Neuron (in vitro differentiated cells): ENCODE measurements around the gene BCKDHA.

Experiments used
- H2AFZ ChIP-seq: one replicate; pipeline ENCODE4 v1.6.1; 2013; ENCODE audit warnings: low read depth, mild to moderate bottlenecking, inconsistent platforms, low read length, moderate library complexity
- H3K27me3 ChIP-seq: one replicate; pipeline ENCODE4 v1.6.1; 2013; ENCODE audit warnings: low read length; ENCODE audit not compliant: insufficient read depth
- H3K36me3 ChIP-seq: one replicate; pipeline ENCODE4 v1.6.1; 2013; ENCODE audit warnings: low read length; ENCODE audit not compliant: insufficient read depth
- H3K4me1 ChIP-seq: one replicate; pipeline ENCODE4 v1.6.1; 2013; ENCODE audit warnings: low read length; ENCODE audit not compliant: insufficient read depth
- H3K4me3 ChIP-seq: 2 replicates; pipeline ENCODE4 v1.5.1; 2013; ENCODE audit warnings: mild to moderate bottlenecking, low read length, moderate library complexity
- H3K9me3 ChIP-seq: one replicate; pipeline ENCODE4 v1.6.1; 2013; ENCODE audit warnings: low read length

The BCKDHA gene

DNA sequence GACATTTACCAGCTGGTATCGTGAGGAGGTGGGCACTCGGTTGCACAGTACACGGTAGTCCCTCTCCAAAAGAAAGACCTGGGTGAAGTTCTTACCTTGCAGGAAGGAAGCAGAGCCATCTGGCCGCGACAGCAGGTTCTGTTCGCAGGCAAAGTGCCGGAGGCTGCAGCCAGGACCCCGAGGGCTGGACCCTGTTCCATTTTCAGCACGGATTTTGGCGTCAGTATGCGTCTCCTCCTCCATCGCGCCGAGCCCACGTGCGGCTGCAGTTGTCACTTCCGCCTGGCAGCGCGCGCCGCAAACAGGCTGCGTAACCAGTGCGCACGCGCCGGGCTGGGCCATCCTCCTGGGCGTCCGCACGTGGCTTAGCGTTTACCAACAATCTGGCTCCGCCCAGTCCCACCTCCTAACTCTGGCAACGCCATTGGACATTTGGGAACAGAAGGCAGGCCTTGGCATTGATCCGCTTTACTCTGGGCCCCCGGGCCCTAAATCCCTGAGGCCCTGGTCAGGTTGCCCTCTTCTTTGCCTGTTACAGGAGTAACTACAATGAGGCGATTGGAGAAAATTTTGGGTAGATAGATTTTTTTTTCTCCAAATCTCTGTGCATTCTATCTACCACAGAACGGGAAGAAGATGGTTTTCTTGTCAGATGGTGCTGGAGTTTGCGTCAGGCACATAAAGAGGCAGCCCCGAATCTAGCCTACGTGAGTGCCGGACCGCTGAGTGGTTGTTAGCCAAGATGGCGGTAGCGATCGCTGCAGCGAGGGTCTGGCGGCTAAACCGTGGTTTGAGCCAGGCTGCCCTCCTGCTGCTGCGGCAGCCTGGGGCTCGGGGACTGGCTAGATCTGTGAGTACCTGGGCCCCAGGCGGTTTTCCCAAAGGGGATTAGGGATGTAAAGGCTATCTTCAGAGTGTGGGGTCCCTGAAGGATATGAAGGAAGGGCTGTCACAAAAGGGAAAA, at the start of gene BCKDHA, which contains the start of gene EXOSC5:
Gene BCKDHA (plus strand): TSS at position 733 of the 964 bp plus-strand sequence. CDS start 10 bp downstream, at position 743.
Gene EXOSC5 (minus strand): TSS at position 274 of the 964 bp plus-strand sequence. CDS start 31 bp downstream, at position 243.
- H3K27me3 ChIP-seq, result no peaks in the 10 kb centered on the region
- peak within 1 kb of the TSS; percentile 73 for H2AFZ ChIP-seq
- H3K4me3 ChIP-seq, result peak within 1 kb of the TSS; percentile 93
- H3K4me1 ChIP-seq, result peaks cover 17% of the 10 kb centered on the region
- H3K36me3 ChIP-seq, result no peaks in the 10 kb centered on the region
- H3K9me3 ChIP-seq, result no peaks in the 10 kb centered on the region

DNA sequence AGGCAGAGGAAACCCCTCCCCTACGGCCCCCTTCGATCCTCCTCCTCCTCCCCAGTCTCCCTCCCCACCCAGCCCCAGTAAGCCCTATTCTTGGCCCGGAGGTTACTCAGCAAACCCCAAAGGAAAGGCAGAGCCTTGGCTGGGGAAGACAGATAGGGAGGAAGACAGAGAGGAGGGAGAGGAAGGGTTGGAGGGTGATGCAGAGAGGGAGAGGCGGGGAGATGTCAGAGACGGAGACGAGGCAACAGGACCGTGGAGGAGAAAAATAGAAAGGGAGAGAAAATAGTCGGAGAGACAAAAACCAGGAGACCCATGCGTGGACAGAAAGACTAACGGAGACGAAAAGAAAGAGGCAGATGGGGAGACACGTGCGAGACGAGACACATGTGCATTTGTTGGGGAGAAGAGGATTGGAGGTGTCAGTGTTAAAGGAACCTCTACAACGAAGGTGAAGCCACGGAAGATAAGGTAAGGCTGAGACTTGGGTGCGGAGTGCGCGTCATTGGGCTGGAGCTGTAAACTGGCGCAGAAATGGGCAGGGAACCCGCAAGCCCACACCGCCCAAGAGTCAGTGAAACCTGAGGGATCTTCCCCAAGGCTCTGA, 46.8 kb upstream of the BCKDHA start:
- Histone ChIP-seq H2AFZ (peak overlapping the region; percentile 73), H3K36me3 (peaks cover 4% of the 10 kb centered on the region), H3K4me3 (peak overlapping the region; percentile 53), H3K4me1 (peaks cover 24% of the 10 kb centered on the region), H3K9me3 (no peaks in the 10 kb centered on the region), H3K27me3 (peaks cover 20% of the 10 kb centered on the region)

DNA sequence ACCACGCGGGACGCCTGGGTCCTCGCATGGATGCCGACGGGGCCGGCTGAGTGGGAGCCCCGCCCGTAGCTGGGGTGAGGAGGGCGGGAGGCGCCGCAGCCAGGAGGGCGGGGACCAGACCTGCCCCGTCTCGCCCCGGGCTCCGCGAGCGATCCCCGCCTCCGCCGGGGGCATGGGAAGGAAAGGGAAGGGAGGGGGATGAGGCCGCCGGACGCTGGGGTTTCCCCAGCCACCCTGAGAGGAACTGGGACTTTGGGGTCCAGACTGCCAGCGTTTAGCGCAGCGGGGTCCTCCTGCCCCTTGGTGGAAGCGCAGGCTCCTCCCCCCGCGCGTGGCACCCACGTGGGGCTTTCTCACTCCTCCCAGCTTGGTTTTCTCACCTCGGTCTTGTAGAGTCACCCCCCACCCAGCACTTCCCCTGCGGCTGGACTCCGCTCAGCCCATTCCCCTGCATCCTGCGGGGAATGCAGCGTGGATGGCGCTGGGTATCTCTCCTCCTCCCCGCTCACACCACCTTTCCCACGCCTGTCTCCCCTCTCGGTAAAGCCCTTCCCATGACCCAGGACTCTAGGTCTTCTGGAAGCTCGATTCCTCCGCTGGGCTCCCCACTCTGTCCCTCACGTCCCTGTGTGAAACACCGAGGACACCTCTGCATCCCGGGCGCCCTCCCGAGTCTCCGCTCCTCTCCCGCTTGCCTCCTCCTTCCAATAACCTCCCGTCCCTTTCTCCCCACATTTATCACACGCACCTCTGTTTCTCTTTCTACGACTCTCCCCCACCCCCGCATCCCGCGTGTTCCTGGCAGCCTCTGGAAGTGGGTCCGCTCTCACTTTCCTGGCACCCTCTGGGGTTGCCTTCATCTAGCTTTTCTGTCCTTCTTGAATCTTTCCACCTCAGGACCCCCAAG, 46.0 kb upstream of the BCKDHA start:
- Histone ChIP-seq H3K36me3 (peaks cover 4% of the 10 kb centered on the region), H3K27me3 (peaks cover 20% of the 10 kb centered on the region), H2AFZ (peak overlapping the region; percentile 73), H3K9me3 (no peaks in the 10 kb centered on the region), H3K4me1 (peaks cover 24% of the 10 kb centered on the region), H3K4me3 (peak overlapping the region; percentile 53)

DNA sequence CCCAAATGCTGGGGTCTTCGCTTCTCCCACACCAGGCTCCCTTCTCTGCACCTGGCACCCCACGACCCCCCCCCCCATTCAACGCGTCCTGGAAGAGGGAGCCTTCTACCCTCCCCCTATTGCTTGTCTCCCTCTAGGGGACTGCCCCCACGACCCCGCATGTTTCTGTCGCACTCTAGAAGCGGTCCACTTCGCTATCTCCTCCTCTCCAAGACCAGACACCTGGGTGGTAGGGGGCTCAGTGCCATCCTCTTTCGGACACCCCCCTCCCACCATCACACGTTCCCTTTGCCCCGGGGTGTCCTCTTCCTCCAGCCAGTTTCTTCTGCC, 45.4 kb upstream of the BCKDHA start:
- no peaks in the 10 kb centered on the region for H3K9me3 ChIP-seq
- H3K4me3 ChIP-seq, result peak overlapping the region; percentile 53
- H3K27me3 ChIP-seq, result peaks cover 20% of the 10 kb centered on the region
- H3K36me3 ChIP-seq, result peaks cover 4% of the 10 kb centered on the region
- H3K4me1 ChIP-seq, result peaks cover 24% of the 10 kb centered on the region
- no peak overlapping the region for H2AFZ ChIP-seq

DNA sequence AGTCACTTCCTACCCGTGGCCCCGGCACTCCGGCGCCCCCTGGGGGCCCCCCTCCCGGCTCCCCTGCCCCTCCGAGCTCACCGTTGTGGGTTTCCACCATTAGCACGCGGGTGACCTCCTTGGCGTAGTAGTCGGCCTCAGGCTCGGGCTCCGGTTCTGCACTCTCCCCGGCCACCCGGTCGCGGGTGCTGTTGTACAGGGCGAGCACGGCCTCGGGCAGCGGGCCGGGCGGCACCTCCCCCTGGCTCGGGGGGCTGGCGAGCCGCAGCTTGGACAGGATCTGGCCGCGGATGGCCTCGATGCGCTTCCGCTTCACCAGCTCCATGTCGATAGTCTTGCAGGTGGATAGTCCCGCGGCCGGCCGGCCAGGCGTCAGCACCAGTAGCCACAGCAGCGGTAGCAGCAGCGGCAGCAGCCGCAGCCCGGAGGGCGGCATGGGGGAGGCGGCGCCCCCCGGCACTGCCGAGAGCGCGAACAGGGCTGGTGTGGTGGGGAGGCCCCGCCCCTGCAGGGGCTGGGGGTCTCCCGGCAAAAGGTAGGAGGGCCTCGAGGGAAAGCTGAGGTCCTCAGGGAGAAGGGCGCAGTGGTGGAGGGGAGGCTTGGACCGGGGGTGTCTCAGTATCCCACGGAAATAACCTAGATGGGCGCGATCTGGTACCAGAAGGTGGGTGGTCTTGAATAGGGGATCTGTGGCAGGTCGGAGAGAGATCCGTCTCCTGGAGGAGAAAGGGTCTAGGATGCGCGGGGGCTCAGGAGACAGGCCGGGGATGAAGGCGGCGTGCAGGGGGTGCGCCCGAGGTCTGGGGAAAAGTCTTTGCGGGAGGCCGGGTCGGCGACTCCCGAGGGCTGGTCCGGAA, 44.8 kb upstream of the BCKDHA start:
- Histone ChIP-seq H3K27me3 (peaks cover 20% of the 10 kb centered on the region), H2AFZ (peak overlapping the region; percentile 56), H3K4me3 (peak overlapping the region; percentile 53), H3K36me3 (peaks cover 4% of the 10 kb centered on the region), H3K9me3 (no peaks in the 10 kb centered on the region), H3K4me1 (peaks cover 24% of the 10 kb centered on the region)

DNA sequence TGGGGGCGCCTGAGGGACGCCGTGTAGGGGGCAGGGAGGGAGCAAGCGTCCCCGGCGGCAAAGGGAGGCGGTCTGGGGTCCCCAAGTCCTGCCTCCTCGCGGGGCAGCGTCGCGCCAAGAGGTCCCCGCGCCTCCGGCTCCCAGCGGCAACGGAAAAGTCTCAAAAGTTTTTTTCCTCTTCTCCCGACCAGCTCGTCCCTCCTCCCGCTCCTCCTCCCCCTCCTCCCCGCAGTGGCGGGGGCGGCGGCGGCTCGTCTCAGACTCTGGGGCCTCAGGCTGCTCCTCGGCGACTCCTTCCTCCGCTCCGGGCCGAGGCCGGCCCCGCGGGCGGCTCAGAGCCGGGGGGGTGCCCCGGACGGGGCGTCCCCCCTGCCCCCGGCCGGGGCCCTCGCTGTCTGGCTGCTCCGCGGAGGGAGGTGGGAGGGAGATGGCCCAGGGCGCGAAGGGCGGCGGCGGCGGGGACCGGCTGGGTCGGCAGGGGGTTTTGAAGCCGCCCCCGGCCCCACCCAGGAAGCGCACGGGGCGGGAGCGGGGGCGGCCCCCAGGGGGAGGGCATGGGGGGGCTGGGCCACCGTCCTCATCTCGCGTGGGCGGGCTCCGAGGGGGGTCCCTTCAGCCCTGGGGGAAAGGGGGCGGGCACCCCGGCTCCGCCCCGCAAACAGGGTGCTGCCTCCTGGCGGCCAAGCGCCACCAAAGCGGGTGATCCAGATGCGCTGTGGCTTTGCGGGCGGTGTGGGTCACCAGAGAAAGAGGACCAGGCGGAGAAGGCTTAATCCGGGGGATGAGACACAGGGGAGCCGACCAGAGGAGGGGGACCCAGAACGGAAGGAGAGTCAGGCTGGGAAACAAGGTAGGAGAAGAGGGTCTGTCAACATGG, 43.9 kb upstream of the BCKDHA start, which contains the start of gene TGFB1:
Gene TGFB1 (minus strand): TSS at position 457 of the 877 bp plus-strand sequence. CDS start 878 bp downstream, outside the sequence.
- peaks cover 4% of the 10 kb centered on the region for H3K36me3 ChIP-seq
- peaks cover 24% of the 10 kb centered on the region for H3K4me1 ChIP-seq
- no peaks in the 10 kb centered on the region for H3K9me3 ChIP-seq
- H3K4me3 ChIP-seq, result peak within 1 kb of the TSS; percentile 53
- H2AFZ ChIP-seq, result peak within 1 kb of the TSS; percentile 56
- peaks cover 20% of the 10 kb centered on the region for H3K27me3 ChIP-seq

DNA sequence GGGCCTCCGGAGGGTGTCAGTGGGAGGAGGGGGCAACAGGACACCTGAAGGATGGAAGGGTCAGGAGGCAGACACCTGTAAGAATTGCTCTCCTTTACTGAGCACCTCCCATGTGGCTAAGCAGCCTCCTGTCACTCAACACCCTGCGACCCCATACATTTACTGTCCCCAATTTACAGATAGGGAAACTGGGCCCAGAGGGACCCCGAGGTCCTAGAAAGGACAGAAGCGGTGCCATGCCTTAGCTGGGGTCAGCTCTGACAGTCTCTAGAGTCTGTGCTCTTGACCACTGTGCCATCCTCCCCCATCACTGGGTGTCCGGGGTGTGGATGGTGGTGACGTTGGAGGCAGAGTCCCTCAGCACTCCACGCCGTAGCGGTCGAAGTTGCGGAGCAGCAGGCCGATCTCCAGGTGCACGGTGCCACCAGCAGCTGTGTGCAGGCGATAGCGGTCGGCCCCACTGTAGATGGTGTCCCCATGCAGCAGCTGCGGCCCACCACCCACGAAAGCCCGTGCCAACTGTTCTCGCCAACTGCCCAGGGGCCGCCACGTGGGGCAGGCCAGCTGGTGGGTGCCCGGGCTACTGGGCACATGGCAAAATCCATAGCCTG, 43.2 kb upstream of the BCKDHA start:
- H3K4me3 ChIP-seq, result peak overlapping the region; percentile 53
- peaks cover 20% of the 10 kb centered on the region for H3K27me3 ChIP-seq
- no peaks in the 10 kb centered on the region for H3K9me3 ChIP-seq
- H2AFZ ChIP-seq, result no peak overlapping the region
- peaks cover 24% of the 10 kb centered on the region for H3K4me1 ChIP-seq
- H3K36me3 ChIP-seq, result peaks cover 4% of the 10 kb centered on the region

DNA sequence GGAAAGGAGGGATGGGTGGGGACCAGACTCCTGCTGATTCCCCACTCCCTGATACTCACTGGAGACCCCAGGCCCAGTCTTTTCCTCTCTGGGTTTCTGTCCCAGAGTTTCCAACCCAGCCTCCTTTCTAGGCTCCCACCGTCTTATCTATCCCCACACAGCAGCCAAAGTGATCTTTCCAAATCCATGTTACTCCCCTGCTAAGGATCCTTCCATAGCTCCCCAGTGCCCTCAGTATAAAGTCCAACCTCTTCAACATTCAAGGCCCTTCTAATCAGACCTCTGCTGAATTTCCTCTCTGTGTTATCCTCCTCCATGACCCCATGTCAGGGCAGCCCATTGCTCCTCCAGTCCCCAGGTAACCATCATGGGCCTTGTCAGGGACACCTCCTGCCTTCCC, 42.6 kb upstream of the BCKDHA start:
- H3K9me3 ChIP-seq, result no peaks in the 10 kb centered on the region
- H3K36me3 ChIP-seq, result peaks cover 4% of the 10 kb centered on the region
- peaks cover 20% of the 10 kb centered on the region for H3K27me3 ChIP-seq
- peaks cover 24% of the 10 kb centered on the region for H3K4me1 ChIP-seq
- H3K4me3 ChIP-seq, result no peak overlapping the region
- H2AFZ ChIP-seq, result no peak overlapping the region

DNA sequence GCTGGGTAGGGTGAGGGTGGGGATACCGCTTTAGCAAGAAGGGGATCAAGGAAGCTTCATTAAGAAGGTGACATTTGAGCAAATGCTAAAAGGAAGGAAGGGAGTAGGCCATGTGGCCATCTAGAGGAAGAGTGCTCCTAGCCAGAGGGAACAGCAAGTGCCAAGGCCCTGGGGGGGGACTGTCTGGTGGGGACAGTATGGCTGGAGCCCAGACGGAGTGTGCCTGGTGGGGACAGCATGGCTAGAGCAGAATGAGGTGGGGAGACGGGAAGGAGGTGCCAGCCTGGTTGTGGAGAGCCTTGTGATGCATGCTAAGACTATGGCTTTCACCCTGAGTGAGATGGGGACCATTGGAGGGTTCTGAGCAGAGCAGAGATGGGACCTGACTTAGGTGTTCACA, 41.8 kb upstream of the BCKDHA start:
- peaks cover 24% of the 10 kb centered on the region for H3K4me1 ChIP-seq
- peaks cover 20% of the 10 kb centered on the region for H3K27me3 ChIP-seq
- H3K9me3 ChIP-seq, result no peaks in the 10 kb centered on the region
- no peak overlapping the region for H2AFZ ChIP-seq
- peaks cover 5% of the 10 kb centered on the region for H3K36me3 ChIP-seq
- H3K4me3 ChIP-seq, result no peak overlapping the region

DNA sequence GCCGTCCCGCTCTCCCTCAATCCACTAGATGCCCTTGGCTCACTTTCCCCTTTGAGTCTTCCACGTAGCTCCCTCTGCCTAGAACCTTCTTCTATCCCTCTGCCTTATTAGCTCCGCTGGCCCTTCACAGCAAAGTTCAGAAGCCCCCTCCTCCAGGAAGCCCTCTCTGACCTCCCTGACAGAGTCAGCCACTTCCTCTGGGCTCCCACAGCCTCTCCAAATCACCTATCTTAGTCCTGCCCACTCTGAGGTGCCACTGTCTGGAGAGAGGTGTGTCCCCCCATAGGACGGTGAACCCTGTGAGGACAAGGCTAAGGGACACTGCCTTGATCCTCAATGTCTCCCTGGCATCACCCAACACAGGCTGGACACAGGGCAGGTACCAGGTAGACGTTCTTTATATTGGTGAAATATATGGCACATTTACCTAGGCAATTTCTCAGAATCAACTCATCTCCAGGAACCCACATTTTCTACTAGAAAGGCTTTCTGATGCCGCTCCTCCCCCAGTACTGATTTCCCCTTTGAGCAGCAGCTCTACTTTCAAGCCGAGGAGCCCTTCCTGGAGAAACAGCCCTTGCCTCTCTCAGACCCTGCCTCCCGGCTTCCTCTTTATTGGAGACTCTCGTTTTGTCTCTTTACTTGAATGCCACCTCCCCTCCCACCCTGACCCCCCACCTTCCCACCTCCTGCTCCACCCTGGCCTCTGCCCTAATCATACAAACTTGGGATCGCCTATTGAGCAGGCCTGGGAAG, 40.5 kb upstream of the BCKDHA start:
- Histone ChIP-seq H3K4me1 (peaks cover 12% of the 10 kb centered on the region), H3K4me3 (no peak overlapping the region), H3K9me3 (no peaks in the 10 kb centered on the region)

More for the DNA sequence above, 40.5 kb upstream of the BCKDHA start:
- peaks cover 7% of the 10 kb centered on the region for H3K27me3 ChIP-seq
- H3K36me3 ChIP-seq, result peaks cover 9% of the 10 kb centered on the region
- no peak overlapping the region for H2AFZ ChIP-seq
